Memory B cell (primary cell): ENCODE data around the gene PC.
A peak's percentile ranks its signal among the peaks of the same experiment; 100 is the strongest.

Source experiments
- ATAC-seq: fragments of 150-1000 bp; cut with Tn5 transposase; 2 replicates; pipeline ENCODE4 v1.10.0; 2021; ENCODE audit warnings: low read depth, mild to moderate bottlenecking, moderate library complexity
- DNase-seq, 2 donors: peaks; one replicate each; pipeline ENCODE4 v3.0.0; 2022; ENCODE audit warnings: low spot score in 2 of 2
- H3K27ac Mint-ChIP-seq: one replicate; pipeline ENCODE4 v1.8.0; 2022; ENCODE audit warnings: mild to moderate bottlenecking, moderate library complexity, mixed read lengths
- H3K27me3 Mint-ChIP-seq: one replicate; pipeline ENCODE4 v1.8.0; 2022; ENCODE audit warnings: mixed read lengths
- H3K36me3 Mint-ChIP-seq: one replicate; pipeline ENCODE4 v1.8.0; 2022; ENCODE audit warnings: mild to moderate bottlenecking, mixed read lengths
- H3K4me1 Mint-ChIP-seq: one replicate; pipeline ENCODE4 v1.8.0; 2022; ENCODE audit warnings: mixed read lengths
- H3K4me3 Mint-ChIP-seq: one replicate; pipeline ENCODE4 v1.8.0; 2022; ENCODE audit warnings: mild to moderate bottlenecking, moderate library complexity, mixed read lengths
- H3K9me3 Mint-ChIP-seq: one replicate; pipeline ENCODE4 v1.8.0; 2022; ENCODE audit warnings: mixed read lengths

Gene PC

DNA sequence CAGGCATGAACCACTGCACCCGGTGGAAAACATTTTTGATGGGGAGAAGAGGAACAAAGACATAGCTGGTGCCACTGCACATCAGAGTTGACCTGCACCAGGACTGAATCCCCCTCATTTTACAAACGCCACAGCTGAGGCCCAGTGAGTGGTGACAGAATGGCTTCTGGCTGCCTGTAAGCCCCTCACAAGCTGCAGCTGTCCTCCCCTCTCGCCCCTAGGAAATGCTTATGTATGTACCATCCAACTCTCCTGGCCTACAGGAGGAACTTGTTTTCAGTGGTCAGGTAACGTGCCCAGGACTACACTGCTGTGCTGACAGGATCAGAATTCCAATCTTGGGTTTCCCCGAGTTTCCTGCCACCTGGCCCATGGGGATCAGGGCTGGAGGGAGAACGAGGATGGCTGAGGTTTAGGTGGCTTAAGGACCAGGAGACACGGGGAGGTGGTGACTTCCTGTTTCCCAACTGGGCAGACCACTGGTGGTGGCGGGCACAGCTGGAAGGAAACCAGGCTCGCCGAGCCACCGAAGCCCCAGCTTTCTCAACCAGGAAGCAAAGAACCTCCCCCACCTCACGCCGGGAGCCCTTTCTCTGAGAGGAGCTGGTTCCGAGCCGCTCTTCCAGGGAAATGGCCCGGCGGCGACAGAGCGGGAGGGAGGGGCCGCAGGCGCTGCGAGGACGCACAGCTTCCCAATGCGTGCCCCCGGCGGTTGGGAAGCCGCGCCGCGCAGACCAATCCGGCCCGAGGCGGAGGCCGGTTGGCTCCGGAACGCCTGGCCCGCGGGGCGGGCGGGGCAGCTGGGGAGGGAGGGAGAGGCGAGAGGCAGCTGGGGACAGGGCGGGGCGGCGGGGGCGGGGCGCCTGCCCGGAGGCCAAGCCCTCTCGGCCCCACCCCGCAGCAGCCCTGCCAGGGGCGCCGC, 102.3 kb downstream of the PC start:
- H3K27me3 Mint-ChIP-seq: no peaks in the 10 kb centered on the region
- peaks cover 2% of the 10 kb centered on the region for H3K36me3 Mint-ChIP-seq
- H3K9me3 Mint-ChIP-seq: no peaks in the 10 kb centered on the region
- DNase-seq: peak; percentile 47 to 67
- ATAC-seq: peak; percentile 78
- peak overlapping the region; percentile 89 for H3K4me3 Mint-ChIP-seq
- H3K4me1 Mint-ChIP-seq: peaks cover 11% of the 10 kb centered on the region
- H3K27ac Mint-ChIP-seq: no peak overlapping the region

DNA sequence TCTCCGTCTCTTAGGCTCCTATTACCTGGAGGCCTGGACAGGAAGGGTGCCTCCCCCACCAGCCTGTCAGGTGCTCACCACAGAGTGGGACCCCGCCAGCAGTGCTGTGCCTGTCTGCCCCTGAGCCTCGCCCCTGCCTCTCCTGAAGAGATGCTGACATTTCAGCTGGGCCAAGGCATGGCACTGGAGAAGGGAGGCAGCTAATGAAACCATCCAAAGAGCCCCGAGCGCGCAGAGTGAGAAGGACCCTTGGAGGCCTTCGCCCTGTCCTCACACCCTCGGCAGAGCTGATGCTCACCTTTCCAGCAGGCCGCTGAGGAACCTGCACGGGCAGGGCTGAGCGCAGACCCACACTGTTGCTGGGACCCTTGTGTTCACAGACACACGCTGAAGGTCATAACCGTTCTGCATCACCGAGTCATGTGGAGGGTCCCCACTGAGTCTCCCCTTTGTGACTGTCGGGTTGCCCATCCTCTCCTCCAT, 103.4 kb downstream of the PC start:
- no peak for ATAC-seq
- Mint-ChIP-seq H3K9me3 (no peaks in the 10 kb centered on the region), H3K4me3 (no peak overlapping the region), H3K27me3 (no peaks in the 10 kb centered on the region), H3K27ac (no peak overlapping the region), H3K4me1 (peaks cover 14% of the 10 kb centered on the region), H3K36me3 (peaks cover 2% of the 10 kb centered on the region)
- DNase-seq: no peak

DNA sequence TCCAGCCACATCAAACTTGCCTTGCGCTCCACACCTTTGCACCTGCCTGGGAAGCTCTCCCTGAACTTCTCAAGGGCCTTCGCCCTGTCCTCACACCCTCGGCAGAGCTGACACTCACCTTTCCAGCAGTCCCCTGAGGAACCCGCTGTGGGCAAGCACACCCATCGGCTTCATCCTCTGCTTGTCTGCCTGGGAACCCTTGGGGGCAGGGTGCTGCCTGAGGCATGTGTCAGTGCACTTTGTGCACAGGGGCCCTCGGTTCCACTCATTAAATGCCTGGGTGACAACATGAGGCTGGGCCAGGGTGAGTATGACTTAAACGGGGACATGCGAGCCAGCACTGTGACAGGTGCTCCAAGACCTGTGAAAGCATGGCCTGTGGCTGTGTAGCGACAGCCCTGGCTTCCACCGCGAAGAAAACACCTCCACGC, 103.9 kb downstream of the PC start:
- DNase-seq (no peak), ATAC-seq (no peak)
- Mint-ChIP-seq H3K36me3 (peaks cover 2% of the 10 kb centered on the region), H3K27me3 (no peaks in the 10 kb centered on the region), H3K27ac (no peak overlapping the region), H3K9me3 (no peaks in the 10 kb centered on the region), H3K4me1 (peaks cover 14% of the 10 kb centered on the region), H3K4me3 (no peak overlapping the region)

DNA sequence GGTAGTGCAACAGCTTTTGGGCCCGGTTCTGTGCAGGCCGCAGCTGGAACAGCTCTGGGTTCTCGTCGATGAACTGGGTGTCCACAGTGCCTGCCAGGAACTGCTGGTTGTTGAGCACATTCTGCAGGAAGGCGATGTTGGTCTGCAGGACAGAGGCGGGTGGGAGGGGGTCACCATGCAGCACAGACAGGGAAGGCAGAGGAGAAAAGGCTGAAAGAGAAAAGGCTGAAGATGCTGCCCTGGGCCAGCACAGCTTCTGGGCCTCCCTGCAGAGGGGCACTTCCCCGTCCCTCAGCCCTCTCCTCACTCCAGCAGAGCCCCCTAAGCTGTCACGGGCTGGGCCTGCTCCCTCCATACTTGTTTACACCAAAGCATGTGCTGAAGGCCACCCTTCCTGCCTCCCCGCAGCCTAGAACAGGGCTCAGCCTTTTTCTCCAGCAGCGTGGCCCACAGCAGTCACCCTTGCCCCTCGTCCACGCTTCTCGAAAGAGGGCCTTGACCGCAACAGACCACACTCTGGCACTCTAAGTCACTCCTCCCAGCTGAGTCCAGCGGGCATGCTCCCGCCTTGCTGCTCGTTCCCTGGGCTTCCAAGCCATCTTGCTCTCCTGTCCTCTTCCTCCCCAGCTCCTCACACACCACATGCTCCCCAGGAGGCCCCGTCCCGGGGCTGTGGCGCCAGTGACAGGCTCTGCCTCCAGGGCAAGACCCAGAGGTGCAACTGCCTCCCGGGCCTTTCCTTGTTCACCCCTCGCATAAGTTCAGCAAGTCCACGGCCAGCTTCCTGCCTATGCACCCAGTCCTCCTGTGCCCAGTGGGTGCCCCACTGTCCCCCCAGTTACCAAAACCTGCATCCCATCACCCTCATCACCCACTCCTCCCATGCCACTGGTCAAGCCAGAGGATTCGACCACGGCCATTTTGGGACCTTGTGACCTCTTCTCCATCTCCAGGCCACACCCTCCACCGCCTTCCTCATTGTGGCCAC, 104.6 kb downstream of the PC start:
- no peak overlapping the region for H3K27ac Mint-ChIP-seq
- H3K4me1 Mint-ChIP-seq: peaks cover 14% of the 10 kb centered on the region
- peaks cover 2% of the 10 kb centered on the region for H3K36me3 Mint-ChIP-seq

GRCh38 chr11:66852466-66853241, 105.5 kb downstream of the PC start:
- no peak overlapping the region for H3K4me3 Mint-ChIP-seq
- DNase-seq (no peak), ATAC-seq (no peak)
- H3K9me3 Mint-ChIP-seq: no peaks in the 10 kb centered on the region
- no peak overlapping the region for H3K27ac Mint-ChIP-seq
- peaks cover 14% of the 10 kb centered on the region for H3K4me1 Mint-ChIP-seq
- H3K27me3 Mint-ChIP-seq: no peaks in the 10 kb centered on the region
- no peaks in the 10 kb centered on the region for H3K36me3 Mint-ChIP-seq

More for the DNA sequence above, 104.6 kb downstream of the PC start:
- no peak for DNase-seq
- no peaks in the 10 kb centered on the region for H3K9me3 Mint-ChIP-seq
- ATAC-seq: no peak
- no peak overlapping the region for H3K4me3 Mint-ChIP-seq
- H3K27me3 Mint-ChIP-seq: no peaks in the 10 kb centered on the region

DNA sequence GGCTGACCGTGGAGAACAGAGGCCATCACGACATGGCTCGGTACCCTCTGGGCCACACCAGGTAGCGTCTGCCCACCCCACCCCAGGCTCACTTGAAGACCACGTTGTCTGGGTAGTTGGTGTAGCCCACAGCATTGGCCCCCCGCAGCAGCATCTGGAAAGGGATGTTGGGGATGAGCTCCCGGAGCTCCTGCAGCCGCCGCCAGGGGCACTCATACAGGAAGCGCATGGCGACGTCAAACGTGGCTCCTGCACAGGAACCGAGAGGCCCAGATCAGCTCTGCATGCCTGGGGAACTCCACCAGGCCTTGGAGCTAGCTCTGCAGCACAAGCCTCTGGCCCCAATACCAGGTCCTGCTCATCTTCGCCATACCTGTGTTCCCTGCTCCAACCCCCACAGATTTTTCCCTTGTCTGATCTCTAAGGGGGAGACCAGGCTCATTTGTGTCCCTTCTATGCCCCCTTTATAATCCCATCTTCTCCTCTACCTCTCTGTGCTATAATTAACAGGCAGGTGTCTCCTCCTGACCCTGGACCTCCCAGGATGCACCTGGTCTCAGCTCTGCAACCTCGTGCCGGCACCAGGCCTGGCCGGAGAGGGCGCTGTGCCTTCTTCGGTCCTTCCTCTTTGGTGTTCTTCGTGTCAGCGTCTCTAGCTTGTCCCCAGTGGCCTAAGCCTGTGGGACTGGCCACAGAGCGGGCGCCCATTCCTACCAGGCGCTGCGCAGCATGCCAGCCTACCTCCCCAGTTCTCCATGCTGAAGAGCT, 106.3 kb downstream of the PC start:
- Mint-ChIP-seq H3K36me3 (no peaks in the 10 kb centered on the region), H3K4me1 (peaks cover 14% of the 10 kb centered on the region), H3K4me3 (no peak overlapping the region), H3K27ac (no peak overlapping the region), H3K9me3 (no peaks in the 10 kb centered on the region), H3K27me3 (no peaks in the 10 kb centered on the region)
- ATAC-seq: peak; percentile 18
- no peak for DNase-seq

- H3K4me1 Mint-ChIP-seq: peaks cover 14% of the 10 kb centered on the region
- ATAC-seq (no peak), DNase-seq (no peak)
- H3K27ac Mint-ChIP-seq: no peak overlapping the region
- H3K9me3 Mint-ChIP-seq: no peaks in the 10 kb centered on the region
- H3K36me3 Mint-ChIP-seq: no peaks in the 10 kb centered on the region
- H3K27me3 Mint-ChIP-seq: no peaks in the 10 kb centered on the region
- no peak overlapping the region for H3K4me3 Mint-ChIP-seq
These were observed 107.0 kb downstream of the PC start for GRCh38 chr11:66851239-66851596.

DNA sequence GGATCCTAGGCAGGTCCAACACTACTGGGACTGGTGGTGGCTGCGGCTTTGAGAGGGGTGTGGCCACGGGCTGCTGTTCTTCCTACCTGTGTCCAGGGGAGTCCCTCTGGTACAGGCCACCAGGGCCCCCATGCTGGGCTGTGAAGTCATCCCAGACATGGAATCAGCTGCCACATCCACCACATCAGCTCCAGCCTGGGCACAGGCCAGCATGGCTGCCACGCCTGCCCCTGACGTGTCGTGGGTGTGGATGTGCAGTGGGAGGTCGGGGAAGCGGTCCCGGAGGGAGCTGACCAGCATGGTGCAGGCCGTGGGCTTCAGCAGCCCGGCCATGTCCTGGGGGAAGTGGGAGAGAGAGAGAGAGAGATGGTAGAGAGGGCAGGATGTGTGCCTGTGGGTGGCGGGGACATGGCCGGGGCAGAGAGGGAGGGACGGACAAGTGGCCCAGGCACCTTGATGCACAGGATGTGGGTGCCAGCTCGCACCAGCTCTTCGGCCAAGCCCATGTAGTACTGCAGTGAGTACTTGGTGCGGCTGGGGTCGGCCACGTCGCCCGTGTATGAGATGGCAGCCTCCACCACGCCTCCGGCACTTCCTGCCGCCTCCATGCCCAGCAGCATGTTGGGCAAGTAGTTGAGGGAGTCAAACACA, 107.5 kb downstream of the PC start:
- H3K4me1 Mint-ChIP-seq: peaks cover 13% of the 10 kb centered on the region
- ATAC-seq (no peak), DNase-seq (no peak)
- no peaks in the 10 kb centered on the region for H3K27me3 Mint-ChIP-seq
- H3K36me3 Mint-ChIP-seq: no peaks in the 10 kb centered on the region
- H3K4me3 Mint-ChIP-seq: no peak overlapping the region
- no peak overlapping the region for H3K27ac Mint-ChIP-seq
- H3K9me3 Mint-ChIP-seq: no peaks in the 10 kb centered on the region

- no peak overlapping the region for H3K4me3 Mint-ChIP-seq
- ATAC-seq (no peak), DNase-seq (no peak)
- H3K27ac Mint-ChIP-seq: no peak overlapping the region
- H3K9me3 Mint-ChIP-seq: no peaks in the 10 kb centered on the region
- H3K27me3 Mint-ChIP-seq: no peaks in the 10 kb centered on the region
- H3K36me3 Mint-ChIP-seq: no peaks in the 10 kb centered on the region
- H3K4me1 Mint-ChIP-seq: peaks cover 10% of the 10 kb centered on the region
These were observed 108.0 kb downstream of the PC start for GRCh38 chr11:66850235-66850587.

DNA sequence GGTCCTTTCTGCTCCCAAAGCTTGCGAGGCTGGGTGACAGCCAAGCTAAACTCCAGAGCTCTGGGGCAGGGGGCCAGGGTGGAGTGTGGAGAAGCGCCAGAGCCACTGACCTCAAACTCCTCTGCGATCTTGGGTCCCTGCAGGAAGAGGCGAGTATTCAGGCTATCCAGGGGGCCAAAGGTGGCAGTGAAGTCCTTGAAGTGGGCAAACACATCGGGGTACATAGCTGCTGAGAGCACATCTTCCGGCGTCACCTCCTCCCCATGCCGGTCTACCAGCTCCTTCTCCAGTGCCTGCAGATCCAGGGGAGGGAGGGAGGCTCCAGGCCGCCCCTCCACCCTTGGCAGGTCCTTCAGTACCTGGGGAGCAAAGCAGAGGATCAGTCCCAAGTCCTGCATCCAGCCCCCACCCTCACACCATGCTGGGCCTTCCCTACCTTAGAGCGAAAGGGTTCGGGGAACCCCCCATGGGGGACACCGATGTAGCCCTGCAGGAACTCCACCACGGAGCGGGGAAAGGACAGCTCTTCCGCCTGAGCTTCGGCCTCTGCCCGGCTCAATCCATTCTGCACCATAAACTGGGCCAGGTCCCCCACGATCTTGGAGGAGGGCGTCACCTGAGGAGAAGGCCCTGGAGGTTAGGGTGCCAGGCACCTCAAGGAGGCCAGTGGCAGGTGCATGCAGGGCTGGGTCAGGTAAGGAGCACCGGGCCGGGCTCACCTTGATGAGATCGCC, 108.5 kb downstream of the PC start:
- H3K4me1 Mint-ChIP-seq: peaks cover 15% of the 10 kb centered on the region
- ATAC-seq: no peak
- H3K27me3 Mint-ChIP-seq: no peaks in the 10 kb centered on the region
- no peak overlapping the region for H3K4me3 Mint-ChIP-seq
- no peaks in the 10 kb centered on the region for H3K9me3 Mint-ChIP-seq
- H3K36me3 Mint-ChIP-seq: no peaks in the 10 kb centered on the region
- H3K27ac Mint-ChIP-seq: no peak overlapping the region
- DNase-seq: no peak

- Mint-ChIP-seq H3K4me1 (peaks cover 17% of the 10 kb centered on the region), H3K4me3 (no peak overlapping the region), H3K27ac (no peak overlapping the region), H3K27me3 (no peaks in the 10 kb centered on the region), H3K36me3 (no peaks in the 10 kb centered on the region), H3K9me3 (no peaks in the 10 kb centered on the region)
- ATAC-seq (no peak), DNase-seq (no peak)
These were observed 109.3 kb downstream of the PC start for GRCh38 chr11:66848671-66849500.
